ENCODE data around the gene MMAA.
"Not testable (repeated sequence)": the region's sequence is repeated elsewhere in the genome, so short reads cannot be mapped to it uniquely, and the experiment has no call there.

MMAA gene

GRCh38 chr4:145690610-145691009, 71.4 kb downstream of the MMAA start:
- H4K20me1 ChIP-seq (ENCODE audit: insufficient read depth, low read length, poor library complexity, severe bottlenecking) = no peaks in the 10 kb centered on the region
- H3F3A ChIP-seq (ENCODE audit: low read depth) = no peaks in the 10 kb centered on the region
- no peak overlapping the region for H2AFZ ChIP-seq (ENCODE audit: low read length)
- no peak overlapping the region for H3K9ac ChIP-seq (ENCODE audit: low read depth, low read length, poor library complexity, severe bottlenecking)
- TF ChIP-seq CTCF (conservative IDR thresholded peaks at IDR 0.05; ENCODE audit: low read length) (no peak), EZH2phosphoT487 (IDR thresholded peaks at IDR 0.05; ENCODE audit: borderline replicate concordance) (no peak)
- H3K79me2 ChIP-seq (ENCODE audit: insufficient read depth, low read length) = no peaks in the 10 kb centered on the region
- H3K4me1 ChIP-seq (ENCODE audit: insufficient read depth, low read length, poor library complexity, severe bottlenecking) = no peaks in the 10 kb centered on the region
- no peaks in the 10 kb centered on the region for H3K36me3 ChIP-seq (ENCODE audit: insufficient read depth, low read length)
- H3K4me3 ChIP-seq (ENCODE audit: low read length, poor library complexity, severe bottlenecking) = no peak overlapping the region
- H3K4me2 ChIP-seq (ENCODE audit: low read depth, low read length, poor library complexity, severe bottlenecking) = no peak overlapping the region
- no peaks in the 10 kb centered on the region for H3K9me2 ChIP-seq (replicated peaks; ENCODE audit: low read depth, low read length)
- no peaks in the 10 kb centered on the region for H3K27me3 ChIP-seq (ENCODE audit: insufficient read depth, low read length, poor library complexity, severe bottlenecking)
- no peaks in the 10 kb centered on the region for H3K9me3 ChIP-seq (ENCODE audit: insufficient read depth, low read depth, low read length)

- H3K27me3 ChIP-seq (ENCODE audit: insufficient read depth, low read length, poor library complexity, severe bottlenecking); H3F3A ChIP-seq (ENCODE audit: low read depth); H3K79me2 ChIP-seq (ENCODE audit: insufficient read depth, low read length); H3K4me3 ChIP-seq (ENCODE audit: low read length, poor library complexity, severe bottlenecking); H3K36me3 ChIP-seq (ENCODE audit: insufficient read depth, low read length); H2AFZ ChIP-seq (ENCODE audit: low read length); H3K4me2 ChIP-seq (ENCODE audit: low read depth, low read length, poor library complexity, severe bottlenecking); H4K20me1 ChIP-seq (ENCODE audit: insufficient read depth, low read length, poor library complexity, severe bottlenecking); H3K9ac ChIP-seq (ENCODE audit: low read depth, low read length, poor library complexity, severe bottlenecking); H3K9me2 ChIP-seq (replicated peaks; ENCODE audit: low read depth, low read length); H3K4me1 ChIP-seq (ENCODE audit: insufficient read depth, low read length, poor library complexity, severe bottlenecking); H3K9me3 ChIP-seq (ENCODE audit: insufficient read depth, low read depth, low read length): not testable (repeated sequence)
Observed at GRCh38 chr4:145691416-145691815, 72.2 kb downstream of the MMAA start.

GRCh38 chr4:145694929-145695328, 75.7 kb downstream of the MMAA start:
- Histone ChIP-seq H3K27me3 (ENCODE audit: insufficient read depth, low read length, poor library complexity, severe bottlenecking) (no peaks in the 10 kb centered on the region), H3K9me3 (ENCODE audit: insufficient read depth, low read depth, low read length) (no peaks in the 10 kb centered on the region), H4K20me1 (ENCODE audit: insufficient read depth, low read length, poor library complexity, severe bottlenecking) (no peaks in the 10 kb centered on the region), H3K4me3 (ENCODE audit: low read length, poor library complexity, severe bottlenecking) (no peak overlapping the region), H2AFZ (ENCODE audit: low read length) (no peak overlapping the region), H3K9me2 (replicated peaks; ENCODE audit: low read depth, low read length) (no peaks in the 10 kb centered on the region), H3K9ac (ENCODE audit: low read depth, low read length, poor library complexity, severe bottlenecking) (no peak overlapping the region), H3K36me3 (ENCODE audit: insufficient read depth, low read length) (no peaks in the 10 kb centered on the region), H3F3A (ENCODE audit: low read depth) (no peaks in the 10 kb centered on the region), H3K79me2 (ENCODE audit: insufficient read depth, low read length) (no peaks in the 10 kb centered on the region), H3K4me2 (ENCODE audit: low read depth, low read length, poor library complexity, severe bottlenecking) (no peak overlapping the region), H3K4me1 (ENCODE audit: insufficient read depth, low read length, poor library complexity, severe bottlenecking) (no peaks in the 10 kb centered on the region)
- no peak for TF ChIP-seq CTCF (conservative IDR thresholded peaks at IDR 0.05; ENCODE audit: low read length)
- TF ChIP-seq EZH2phosphoT487 (IDR thresholded peaks at IDR 0.05; ENCODE audit: borderline replicate concordance) = no peak

- Histone ChIP-seq H3K9me3 (ENCODE audit: insufficient read depth, low read depth, low read length) (no peaks in the 10 kb centered on the region), H3K9ac (ENCODE audit: low read depth, low read length, poor library complexity, severe bottlenecking) (no peak overlapping the region), H3K4me2 (ENCODE audit: low read depth, low read length, poor library complexity, severe bottlenecking) (no peak overlapping the region), H4K20me1 (ENCODE audit: insufficient read depth, low read length, poor library complexity, severe bottlenecking) (no peaks in the 10 kb centered on the region), H3F3A (ENCODE audit: low read depth) (no peaks in the 10 kb centered on the region), H3K4me1 (ENCODE audit: insufficient read depth, low read length, poor library complexity, severe bottlenecking) (no peaks in the 10 kb centered on the region), H3K4me3 (ENCODE audit: low read length, poor library complexity, severe bottlenecking) (no peak overlapping the region), H3K79me2 (ENCODE audit: insufficient read depth, low read length) (no peaks in the 10 kb centered on the region), H3K36me3 (ENCODE audit: insufficient read depth, low read length) (no peaks in the 10 kb centered on the region), H2AFZ (ENCODE audit: low read length) (no peak overlapping the region), H3K27me3 (ENCODE audit: insufficient read depth, low read length, poor library complexity, severe bottlenecking) (no peaks in the 10 kb centered on the region), H3K9me2 (replicated peaks; ENCODE audit: low read depth, low read length) (no peaks in the 10 kb centered on the region)
- TF ChIP-seq CTCF (conservative IDR thresholded peaks at IDR 0.05; ENCODE audit: low read length) = no peak
- TF ChIP-seq EZH2phosphoT487 (IDR thresholded peaks at IDR 0.05; ENCODE audit: borderline replicate concordance) = no peak
Observed at GRCh38 chr4:145697332-145697731, 78.1 kb downstream of the MMAA start.

Data from Loucy (cell line).